Erythroblast (primary cell): Measurements from ENCODE around the gene MANSC4.

Experiments
- GATA1 ChIP-seq: IDR thresholded peaks from 2 replicates; pipeline ENCODE4 v1.6.1; 2011; ENCODE audit warnings: low read depth, mild to moderate bottlenecking, control low read depth, low read length, moderate library complexity
- POLR2A ChIP-seq: IDR thresholded peaks from 2 replicates; pipeline ENCODE4 v1.6.1; 2011; ENCODE audit warnings: mild to moderate bottlenecking, low read length

DNA sequence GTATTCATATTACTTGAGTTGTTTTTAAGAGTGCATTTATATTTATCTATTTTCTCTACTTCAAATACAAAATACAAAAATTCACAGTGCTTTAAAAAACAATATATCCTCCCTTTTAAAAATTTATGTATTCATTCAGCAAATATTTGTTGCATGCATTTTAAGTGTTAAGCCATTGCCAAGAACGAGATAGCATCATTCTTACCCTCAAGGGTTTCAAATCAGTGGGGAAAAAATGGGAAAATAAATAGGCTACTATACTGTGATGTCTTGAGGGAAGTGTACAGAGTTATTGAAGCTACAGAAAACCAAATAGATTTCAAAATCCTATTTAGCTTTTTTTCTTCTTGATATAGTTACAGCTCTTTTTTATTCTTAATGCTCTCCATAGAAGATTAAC lies 46.2 kb downstream of the MANSC4 start:
- no peak for TF ChIP-seq POLR2A
- TF ChIP-seq GATA1, result no peak
